ENCODE data around the gene ADAMTS9.

DNA sequence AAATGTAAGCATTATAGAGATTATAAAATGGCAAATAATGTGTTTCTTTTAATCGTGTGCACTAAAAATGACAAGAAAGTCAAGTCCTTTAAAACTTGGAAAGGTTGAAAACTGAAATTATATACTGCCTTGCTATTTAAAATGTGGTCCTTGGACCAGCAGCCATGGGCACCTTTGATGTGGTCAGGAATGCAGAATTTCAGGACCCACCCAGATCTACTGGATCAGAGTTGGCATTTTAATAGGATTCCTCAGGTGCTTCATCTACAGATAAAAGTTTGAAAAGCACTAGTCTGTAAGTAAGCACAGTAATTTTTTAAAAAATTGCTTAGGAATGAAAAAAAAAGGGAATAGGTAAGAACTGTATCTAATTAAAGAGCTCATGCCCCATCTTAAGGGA lies 55.8 kb downstream of the ADAMTS9 start:
- TF ChIP-seq, protein P1, sequence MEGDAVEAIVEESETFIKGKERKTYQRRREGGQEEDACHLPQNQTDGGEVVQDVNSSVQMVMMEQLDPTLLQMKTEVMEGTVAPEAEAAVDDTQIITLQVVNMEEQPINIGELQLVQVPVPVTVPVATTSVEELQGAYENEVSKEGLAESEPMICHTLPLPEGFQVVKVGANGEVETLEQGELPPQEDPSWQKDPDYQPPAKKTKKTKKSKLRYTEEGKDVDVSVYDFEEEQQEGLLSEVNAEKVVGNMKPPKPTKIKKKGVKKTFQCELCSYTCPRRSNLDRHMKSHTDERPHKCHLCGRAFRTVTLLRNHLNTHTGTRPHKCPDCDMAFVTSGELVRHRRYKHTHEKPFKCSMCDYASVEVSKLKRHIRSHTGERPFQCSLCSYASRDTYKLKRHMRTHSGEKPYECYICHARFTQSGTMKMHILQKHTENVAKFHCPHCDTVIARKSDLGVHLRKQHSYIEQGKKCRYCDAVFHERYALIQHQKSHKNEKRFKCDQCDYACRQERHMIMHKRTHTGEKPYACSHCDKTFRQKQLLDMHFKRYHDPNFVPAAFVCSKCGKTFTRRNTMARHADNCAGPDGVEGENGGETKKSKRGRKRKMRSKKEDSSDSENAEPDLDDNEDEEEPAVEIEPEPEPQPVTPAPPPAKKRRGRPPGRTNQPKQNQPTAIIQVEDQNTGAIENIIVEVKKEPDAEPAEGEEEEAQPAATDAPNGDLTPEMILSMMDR (IDR thresholded peaks at IDR 0.05), result no peak
- TF ChIP-seq POLR2AphosphoS5 (IDR thresholded peaks at IDR 0.05), result no peak
